Panc1 (cell line): ENCODE measurements around the gene CLP1. TPM values are rescaled to one million over a fixed set of nuclear protein-coding genes. Genes with fewer than 3 reads are reported as not detected.

Source experiments
- ATAC-seq: fragments of 200-7000 bp; cut with Tn5 transposase; 2 replicates; pipeline ENCODE4 v1.9.1; 2020; ENCODE audit warnings: mild to moderate bottlenecking, moderate library complexity
- BruUV-seq: library from RNA; stranded (reverse); fragments of 400-500 nt; replicated peaks from 2 replicates; lab custom pipeline; 2021; lab: Mats Ljungman, UMichigan
- CTCF ChIA-PET: fragments of 300-600 bp; sonication (Branson Sonifier 250); formaldehyde crosslinking; loops from one replicate; lab custom pipeline; 2022; ENCODE audit warnings: antibody characterized with exemption; lab: Charles Lee
- POLR2A ChIA-PET: fragments of 300-600 bp; sonication (Branson Sonifier 250); formaldehyde crosslinking; loops from one replicate; lab custom pipeline; 2022; ENCODE audit warnings: antibody characterized with exemption; lab: Charles Lee
- DNase-seq: peaks from one replicate; pipeline ENCODE4 v3.0.0-alpha.2; 2010; ENCODE audit warnings: low read depth, low spot score
- H3K27ac ChIP-seq: 2 replicates; pipeline ENCODE4 v1.5.1; 2011; ENCODE audit warnings: mild to moderate bottlenecking, low read length, inconsistent platforms
- H3K27me3 ChIP-seq: fragments of 200-500 bp; sonication (Bioruptor generic); 2 replicates; pipeline ENCODE4 v1.6.0; 2014; ENCODE audit warnings: low read length, inconsistent platforms; ENCODE audit not compliant: control insufficient read depth, insufficient read depth
- H3K36me3 ChIP-seq: fragments of 200-500 bp; sonication (Bioruptor generic); 2 replicates; pipeline ENCODE4 v1.5.1; 2014; ENCODE audit warnings: inconsistent platforms, mild to moderate bottlenecking, low read length, moderate library complexity; ENCODE audit not compliant: control insufficient read depth, insufficient read depth
- H3K4me1 ChIP-seq: 2 replicates; pipeline ENCODE4 v1.5.1; 2011; ENCODE audit warnings: inconsistent platforms, mild to moderate bottlenecking, low read length, moderate library complexity; ENCODE audit not compliant: control insufficient read depth, insufficient read depth
- H3K4me3 ChIP-seq, 2 experiments: 2 replicates each; pipeline ENCODE4 v1.5.1; 2011 to 2012; ENCODE audit warnings: low read depth in 2 of 2, low read length in 2 of 2, mild to moderate bottlenecking in 2 of 2, inconsistent platforms in 1 of 2, moderate library complexity in 1 of 2
- H3K9me3 ChIP-seq: fragments of 200-500 bp; sonication (Bioruptor generic); 2 replicates; pipeline ENCODE4 v1.5.1; 2014; ENCODE audit warnings: low read depth, mild to moderate bottlenecking, inconsistent platforms, low read length, moderate library complexity; ENCODE audit not compliant: control insufficient read depth, insufficient read depth
- CTCF ChIP-seq: fragments of 450-650 bp; IDR thresholded peaks from 2 replicates; pipeline ENCODE4 v1.5.1; 2017; ENCODE audit warnings: mild to moderate bottlenecking
- POLR2AphosphoS5 ChIP-seq: IDR thresholded peaks from 2 replicates; pipeline ENCODE4 v1.6.1; 2012; ENCODE audit warnings: mild to moderate bottlenecking, low read depth, low read length, moderate library complexity
- REST ChIP-seq, 2 experiments: IDR thresholded peaks; 2 replicates each; pipeline ENCODE4 v1.6.1; 2011 to 2012; ENCODE audit warnings: low read depth in 2 of 2, control low read depth in 1 of 2, low read length in 1 of 2, mild to moderate bottlenecking in 1 of 2, moderate library complexity in 1 of 2; ENCODE audit not compliant: insufficient read depth in 1 of 2
- SIN3A ChIP-seq: IDR thresholded peaks from 2 replicates; pipeline ENCODE4 v1.6.1; 2012; ENCODE audit warnings: low read depth, mild to moderate bottlenecking, low read length, moderate library complexity, borderline replicate concordance; ENCODE audit not compliant: insufficient read depth
- TCF7L2 ChIP-seq: IDR thresholded peaks from 2 replicates; pipeline ENCODE4 v1.6.1; 2011; ENCODE audit warnings: mild to moderate bottlenecking, low read depth, low read length, inconsistent platforms
- in situ Hi-C: cut with HindIII; loops from 2 replicates; pipeline ENCODE4 v1.10.0; 2016; ENCODE audit warnings: low sequenced_read_pairs, low pct_unique_long_range_greater_than_20kb
- intact Hi-C: fragments of 100-400 bp; cut with micrococcal nuclease; formaldehyde crosslinking; loops from one replicate; pipeline ENCODE4 v1.10.0; 2022; ENCODE audit not compliant: unreplicated experiment
- total RNA-seq: library from RNA; stranded (reverse); gene quantifications from one replicate; pipeline ENCODE4 v1.2.1, GENCODE V29; 2021; ENCODE audit not compliant: unreplicated experiment

Gene CLP1
- total RNA-seq, 1 experiment from 2014 or later: 17.7 TPM

- no peak for TF ChIP-seq POLR2AphosphoS5
- TF ChIP-seq TCF7L2: no peak
- no peak for TF ChIP-seq REST (IDR thresholded peaks at IDR 0.05; ENCODE audit: insufficient read depth in 1 of 2, low read depth in 2 of 2, low read length in 1 of 2)
- TF ChIP-seq CTCF: no peak
- TF ChIP-seq SIN3A: no peak
- in situ Hi-C loops (no loop called here), intact Hi-C loops (loop anchor here (10.0 kb wide), 1 partner anchor 193 kb away; no protein-coding TSS in a partner anchor)
- Histone ChIP-seq H3K36me3 (no peaks in the 10 kb centered on the region), H3K27ac (no peak overlapping the region), H3K27me3 (peaks cover 10% of the 10 kb centered on the region), H3K4me1 (peaks cover 19% of the 10 kb centered on the region), H3K9me3 (no peaks in the 10 kb centered on the region), H3K4me3 (no peak overlapping the region; a peak in 1 of 4 replicates)
- DNase-seq (no peak), ATAC-seq (peak; percentile 43)
- BruUV-seq: no TSS peak
- POLR2A ChIA-PET: no interaction called here
- CTCF ChIA-PET: no interaction called here
Observed at GRCh38 chr11:57647960-57648800, 9.4 kb upstream of the CLP1 start.

- no peaks in the 10 kb centered on the region for H3K9me3 ChIP-seq
- H3K27ac ChIP-seq: no peak overlapping the region
- H3K4me1 ChIP-seq: peaks cover 19% of the 10 kb centered on the region
- CTCF ChIA-PET: interaction anchor here (0.7 kb wide), 1 partner anchor 118 kb away, joined by 5 read pairs; no protein-coding TSS in a partner anchor
- TF ChIP-seq REST (IDR thresholded peaks at IDR 0.05; ENCODE audit: insufficient read depth in 1 of 2, low read depth in 2 of 2, low read length in 1 of 2) (no peak), POLR2AphosphoS5 (no peak), CTCF (no peak), SIN3A (no peak)
- BruUV-seq: no TSS peak
- in situ Hi-C loops (no loop called here), intact Hi-C loops (loop anchor here (10.0 kb wide), 1 partner anchor 194 kb away; no protein-coding TSS in a partner anchor)
- peak overlapping the region; percentile 17; a peak in 3 of 4 replicates for H3K4me3 ChIP-seq
- ATAC-seq (no peak), DNase-seq (no peak)
- peaks cover 10% of the 10 kb centered on the region for H3K27me3 ChIP-seq
- no peaks in the 10 kb centered on the region for H3K36me3 ChIP-seq
- POLR2A ChIA-PET: no interaction called here
Observed at GRCh38 chr11:57648801-57649735, 8.5 kb upstream of the CLP1 start.
